ENCODE results near the gene DCHS1. TPM values are rescaled to one million over a fixed set of nuclear protein-coding genes. Genes with fewer than 3 reads are reported as not detected.

The DCHS1 gene
- total RNA-seq, 4 donors from 2014 or later: 7.0 to 23.7 (median 10.7) TPM

GRCh38 chr11:6629573-6629891, 26.1 kb downstream of the DCHS1 start:
- TF ChIP-seq, protein P1, sequence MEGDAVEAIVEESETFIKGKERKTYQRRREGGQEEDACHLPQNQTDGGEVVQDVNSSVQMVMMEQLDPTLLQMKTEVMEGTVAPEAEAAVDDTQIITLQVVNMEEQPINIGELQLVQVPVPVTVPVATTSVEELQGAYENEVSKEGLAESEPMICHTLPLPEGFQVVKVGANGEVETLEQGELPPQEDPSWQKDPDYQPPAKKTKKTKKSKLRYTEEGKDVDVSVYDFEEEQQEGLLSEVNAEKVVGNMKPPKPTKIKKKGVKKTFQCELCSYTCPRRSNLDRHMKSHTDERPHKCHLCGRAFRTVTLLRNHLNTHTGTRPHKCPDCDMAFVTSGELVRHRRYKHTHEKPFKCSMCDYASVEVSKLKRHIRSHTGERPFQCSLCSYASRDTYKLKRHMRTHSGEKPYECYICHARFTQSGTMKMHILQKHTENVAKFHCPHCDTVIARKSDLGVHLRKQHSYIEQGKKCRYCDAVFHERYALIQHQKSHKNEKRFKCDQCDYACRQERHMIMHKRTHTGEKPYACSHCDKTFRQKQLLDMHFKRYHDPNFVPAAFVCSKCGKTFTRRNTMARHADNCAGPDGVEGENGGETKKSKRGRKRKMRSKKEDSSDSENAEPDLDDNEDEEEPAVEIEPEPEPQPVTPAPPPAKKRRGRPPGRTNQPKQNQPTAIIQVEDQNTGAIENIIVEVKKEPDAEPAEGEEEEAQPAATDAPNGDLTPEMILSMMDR (IDR thresholded peaks at IDR 0.05; ENCODE audit: low read depth): no peak

DNA sequence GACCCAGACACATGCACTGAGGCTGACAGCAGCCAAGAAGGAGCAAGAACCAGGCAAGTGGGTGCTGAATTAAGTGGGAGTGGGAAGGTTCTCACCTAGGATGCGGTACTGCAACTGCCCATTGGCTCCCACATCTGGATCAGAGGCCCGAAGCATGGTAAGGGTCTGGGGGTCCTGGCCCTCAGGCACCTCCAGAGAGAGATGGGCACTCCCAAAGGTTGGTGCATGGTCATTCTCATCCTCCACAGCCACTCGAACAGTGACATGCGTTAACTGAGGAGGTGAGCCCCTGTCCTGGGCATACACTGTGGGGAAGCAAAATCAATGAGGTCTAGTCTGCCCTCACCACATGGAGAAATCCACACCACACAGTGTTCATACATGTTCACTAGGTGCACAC, 27.1 kb downstream of the DCHS1 start:
- TF ChIP-seq, protein P1 (IDR thresholded peaks at IDR 0.05; ENCODE audit: low read depth): no peak

GRCh38 chr11:6627762-6628241, 27.8 kb downstream of the DCHS1 start:
- TF ChIP-seq, protein P1 (IDR thresholded peaks at IDR 0.05; ENCODE audit: low read depth): no peak

DNA sequence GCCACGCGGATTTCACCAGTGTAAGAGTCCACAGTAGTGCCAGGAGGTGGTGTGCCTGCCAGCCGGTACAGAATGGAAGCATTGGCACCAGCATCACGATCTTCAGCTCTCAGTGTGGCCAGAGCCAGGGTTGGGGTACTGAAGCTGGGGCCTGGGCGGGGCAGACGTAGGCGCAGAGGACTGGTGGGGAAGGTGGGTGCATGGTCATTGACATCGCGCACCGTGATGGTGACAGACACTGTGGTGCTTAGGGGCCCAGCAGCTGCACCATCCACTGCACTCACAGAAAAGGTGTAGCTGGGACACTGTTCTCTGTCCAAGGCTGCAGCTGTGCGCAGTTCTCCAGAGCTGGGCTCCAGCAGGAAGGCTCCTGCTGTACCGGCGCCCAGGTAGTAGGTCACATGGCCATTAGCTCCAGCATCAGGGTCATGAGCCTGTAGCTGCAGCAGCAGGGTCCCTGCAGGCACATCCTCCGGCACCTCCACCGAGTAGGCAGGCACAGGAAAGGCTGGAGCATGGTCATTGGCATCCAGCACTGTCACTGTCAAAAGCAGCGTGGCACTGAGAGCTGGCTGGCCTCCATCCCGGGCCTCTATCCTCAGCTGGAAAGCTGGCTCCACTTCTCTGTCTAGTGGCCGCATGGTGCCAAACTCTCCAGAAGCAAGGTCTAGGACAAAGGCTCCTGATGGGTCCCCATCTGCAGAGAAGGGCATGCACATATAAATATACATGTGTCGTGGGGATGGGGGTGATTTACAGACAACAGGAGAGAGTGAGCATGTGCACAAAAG, 28.4 kb downstream of the DCHS1 start:
- TF ChIP-seq, protein P1 (IDR thresholded peaks at IDR 0.05; ENCODE audit: low read depth): no peak

DNA sequence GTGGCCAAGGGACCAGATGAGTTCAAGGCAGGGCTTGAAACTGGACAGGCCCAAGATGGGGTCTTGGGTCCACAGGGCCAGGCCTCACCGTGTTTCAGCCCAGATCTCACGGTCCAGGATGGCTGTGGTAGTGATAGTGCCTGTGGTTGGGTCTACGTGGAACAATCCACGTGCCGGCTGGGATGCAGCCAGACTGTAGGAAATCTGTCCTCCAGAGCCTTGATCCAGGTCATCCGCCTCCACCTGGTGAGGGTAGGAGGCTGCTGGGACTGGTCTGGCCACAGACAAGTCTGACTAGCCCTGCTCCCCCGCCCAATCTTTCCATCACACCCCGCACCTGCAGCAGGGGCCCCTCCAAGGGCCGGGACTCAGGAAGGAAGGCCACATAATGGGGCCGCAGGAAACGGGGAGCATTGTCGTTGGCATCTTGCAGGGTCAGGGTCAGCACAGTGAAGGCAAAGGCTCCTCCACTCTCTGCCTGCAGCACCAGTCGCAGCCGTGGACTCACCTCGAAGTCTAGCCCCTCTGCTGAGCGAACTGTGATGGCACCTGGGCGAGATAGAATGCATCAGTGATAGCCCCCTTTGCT, 29.7 kb downstream of the DCHS1 start:
- TF ChIP-seq, protein P1 (IDR thresholded peaks at IDR 0.05; ENCODE audit: low read depth): no peak

- TF ChIP-seq, protein P1 (IDR thresholded peaks at IDR 0.05; ENCODE audit: low read depth): no peak
Observed at GRCh38 chr11:6625156-6625831, 30.3 kb downstream of the DCHS1 start.
